ENCODE measurements around the gene ANKH. TPM values are rescaled to one million over a fixed set of nuclear protein-coding genes. Genes with fewer than 3 reads are reported as not detected.

Gene ANKH
- total RNA-seq, 1 experiment from 2014 or later = 81.4 TPM

GRCh38 chr5:14683906-14684455 lies 187.6 kb downstream of the ANKH start:
- H3K27ac ChIP-seq = no peak overlapping the region
- peaks cover 15% of the 10 kb centered on the region for H4K20me1 ChIP-seq (ENCODE audit: insufficient read depth)
- intact Hi-C loops (cut with micrococcal nuclease; ENCODE audit: unreplicated experiment) = no loop called here
- CTCF ChIA-PET = interaction anchor here (1.1 to 1.9 kb wide), 2 partner anchors 17 to 320 kb away, joined by 4 read pairs; no protein-coding TSS in a partner anchor
- H3K9me2 ChIP-seq (ENCODE audit: insufficient read depth) = no peaks in the 10 kb centered on the region
- TF ChIP-seq CTCF (conservative IDR thresholded peaks at IDR 0.05) = no peak
- no peak for TF ChIP-seq EZH2 (IDR thresholded peaks at IDR 0.05; ENCODE audit: low read depth)
- no peak overlapping the region for H3K4me2 ChIP-seq
- POLR2A ChIA-PET (ENCODE audit: unreplicated experiment) = no interaction called here
- peaks cover 29% of the 10 kb centered on the region for H3K36me3 ChIP-seq (ENCODE audit: low read depth)
- BruUV-seq (replicated peaks) = TSS peak; percentile 1
- H2AFZ ChIP-seq = no peak overlapping the region
- 0 out of 2 replicates have a peak, but pooled peaks cover 3% of the 10 kb centered on the region for H3K79me2 ChIP-seq (ENCODE audit: low read depth)
- no peaks in the 10 kb centered on the region for H3K9me3 ChIP-seq (ENCODE audit: insufficient read depth, low read depth)
- H3F3A ChIP-seq (ENCODE audit: insufficient read depth, low read depth) = no peaks in the 10 kb centered on the region
- no peaks in the 10 kb centered on the region for H3K27me3 ChIP-seq (ENCODE audit: insufficient read depth, low read depth)
- no peaks in the 10 kb centered on the region for H3K4me1 ChIP-seq (replicated peaks; ENCODE audit: insufficient read depth)
- H3K4me3 ChIP-seq = no peak overlapping the region
- DNase-seq = no peak

GRCh38 chr5:14681236-14681752 lies 190.3 kb downstream of the ANKH start:
- Histone ChIP-seq H2AFZ (no peak overlapping the region), H3K4me3 (no peak overlapping the region), H3K4me2 (no peak overlapping the region), H3K27me3 (ENCODE audit: insufficient read depth, low read depth) (no peaks in the 10 kb centered on the region), H3K79me2 (ENCODE audit: low read depth) (0 out of 2 replicates have a peak, but pooled peaks cover 19% of the 10 kb centered on the region), H3F3A (ENCODE audit: insufficient read depth, low read depth) (no peaks in the 10 kb centered on the region), H3K9me3 (ENCODE audit: insufficient read depth, low read depth) (no peaks in the 10 kb centered on the region), H3K9me2 (ENCODE audit: insufficient read depth) (no peaks in the 10 kb centered on the region), H3K27ac (no peak overlapping the region), H3K4me1 (replicated peaks; ENCODE audit: insufficient read depth) (no peaks in the 10 kb centered on the region), H3K36me3 (ENCODE audit: low read depth) (peaks cover 7% of the 10 kb centered on the region), H4K20me1 (ENCODE audit: insufficient read depth) (peaks cover 10% of the 10 kb centered on the region)
- BruUV-seq (replicated peaks) = no TSS peak
- DNase-seq = no peak
- TF ChIP-seq CTCF (conservative IDR thresholded peaks at IDR 0.05) (no peak), EZH2 (IDR thresholded peaks at IDR 0.05; ENCODE audit: low read depth) (no peak)
- POLR2A ChIA-PET (ENCODE audit: unreplicated experiment) = no interaction called here
- intact Hi-C loops (cut with micrococcal nuclease; ENCODE audit: unreplicated experiment) = no loop called here
- CTCF ChIA-PET = no interaction called here

- BruUV-seq (replicated peaks) = no TSS peak
- H3K27ac ChIP-seq = no peak overlapping the region
- no peak overlapping the region for H3K4me3 ChIP-seq
- intact Hi-C loops (cut with micrococcal nuclease; ENCODE audit: unreplicated experiment) = no loop called here
- H3K36me3 ChIP-seq (ENCODE audit: low read depth) = no peaks in the 10 kb centered on the region; the same call in 1 of the 2 replicates
- ChIA-PET CTCF (no interaction called here), POLR2A (ENCODE audit: unreplicated experiment) (no interaction called here)
- TF ChIP-seq CTCF (conservative IDR thresholded peaks at IDR 0.05) (no peak), EZH2 (IDR thresholded peaks at IDR 0.05; ENCODE audit: low read depth) (no peak)
- H2AFZ ChIP-seq = no peak overlapping the region
- DNase-seq = no peak
- H3K4me2 ChIP-seq = no peak overlapping the region
- H3K4me1 ChIP-seq (replicated peaks; ENCODE audit: insufficient read depth) = no peaks in the 10 kb centered on the region
- no peaks in the 10 kb centered on the region for H3K27me3 ChIP-seq (ENCODE audit: insufficient read depth, low read depth)
- H3F3A ChIP-seq (ENCODE audit: insufficient read depth, low read depth) = no peaks in the 10 kb centered on the region
- 0 out of 2 replicates have a peak, but pooled peaks cover 24% of the 10 kb centered on the region for H3K79me2 ChIP-seq (ENCODE audit: low read depth)
- no peaks in the 10 kb centered on the region for H3K9me3 ChIP-seq (ENCODE audit: insufficient read depth, low read depth)
- peaks cover 13% of the 10 kb centered on the region for H4K20me1 ChIP-seq (ENCODE audit: insufficient read depth)
- H3K9me2 ChIP-seq (ENCODE audit: insufficient read depth) = no peaks in the 10 kb centered on the region
Measured at GRCh38 chr5:14679595-14679994, 192.0 kb downstream of the ANKH start.
